Body of pancreas (tissue), 4 donors: Measurements from ENCODE around the gene RTL1.

ENCODE experiments used
- POLR2A ChIP-seq, 3 donors: fragments of 450-650 bp; IDR thresholded peaks; one replicate each; pipeline ENCODE4 v1.6.1; 2016; ENCODE audit warnings: antibody characterized with exemption in 3 of 3, mild to moderate bottlenecking in 2 of 3
- TF ChIP-seq, protein P1 (sequence below), 7 experiments: fragments of 450-650 bp in 4 of 7; fragments of 200-600 bp in 3 of 7; sonication (generic) in 3 of 7; IDR thresholded peaks; one replicate each; pipeline ENCODE4 v1.5.1; 2016 to 2019; ENCODE audit warnings: antibody characterized with exemption in 7 of 7

GRCh38 chr14:100906420-100906819, 2.9 kb upstream of the RTL1 start:
- TF ChIP-seq, protein P1, sequence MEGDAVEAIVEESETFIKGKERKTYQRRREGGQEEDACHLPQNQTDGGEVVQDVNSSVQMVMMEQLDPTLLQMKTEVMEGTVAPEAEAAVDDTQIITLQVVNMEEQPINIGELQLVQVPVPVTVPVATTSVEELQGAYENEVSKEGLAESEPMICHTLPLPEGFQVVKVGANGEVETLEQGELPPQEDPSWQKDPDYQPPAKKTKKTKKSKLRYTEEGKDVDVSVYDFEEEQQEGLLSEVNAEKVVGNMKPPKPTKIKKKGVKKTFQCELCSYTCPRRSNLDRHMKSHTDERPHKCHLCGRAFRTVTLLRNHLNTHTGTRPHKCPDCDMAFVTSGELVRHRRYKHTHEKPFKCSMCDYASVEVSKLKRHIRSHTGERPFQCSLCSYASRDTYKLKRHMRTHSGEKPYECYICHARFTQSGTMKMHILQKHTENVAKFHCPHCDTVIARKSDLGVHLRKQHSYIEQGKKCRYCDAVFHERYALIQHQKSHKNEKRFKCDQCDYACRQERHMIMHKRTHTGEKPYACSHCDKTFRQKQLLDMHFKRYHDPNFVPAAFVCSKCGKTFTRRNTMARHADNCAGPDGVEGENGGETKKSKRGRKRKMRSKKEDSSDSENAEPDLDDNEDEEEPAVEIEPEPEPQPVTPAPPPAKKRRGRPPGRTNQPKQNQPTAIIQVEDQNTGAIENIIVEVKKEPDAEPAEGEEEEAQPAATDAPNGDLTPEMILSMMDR (IDR thresholded peaks at IDR 0.05) = peak in 1 of 7 experiments; percentile 14
- TF ChIP-seq POLR2A (IDR thresholded peaks at IDR 0.05) = no peak
